SU-DHL-6 (cell line): ENCODE measurements around the gene SMIM23.

ENCODE experiments used
- H2AFZ ChIP-seq: fragments of 200-600 bp; sonication (generic); 2 replicates; pipeline ENCODE4 v1.6.1; 2014; ENCODE audit warnings: low read depth, mild to moderate bottlenecking, moderate library complexity, mixed read lengths, antibody characterized with exemption, low read length; ENCODE audit not compliant: severe bottlenecking
- H3F3A ChIP-seq: fragments of 200-600 bp; shearing (Covaris generic); 2 replicates; pipeline ENCODE4 v1.6.0; 2016; ENCODE audit warnings: antibody characterized with exemption, mild to moderate bottlenecking; ENCODE audit not compliant: insufficient read depth
- H3K27ac ChIP-seq: fragments of 200-600 bp; sonication (generic); 2 replicates; pipeline ENCODE4 v1.5.1; 2016; ENCODE audit warnings: low read depth, mild to moderate bottlenecking, low read length, moderate library complexity, mixed read lengths
- H3K27me3 ChIP-seq: fragments of 200-600 bp; sonication (generic), shearing (Covaris generic); 2 replicates; pipeline ENCODE4 v1.6.0; 2014; ENCODE audit warnings: mild to moderate bottlenecking, low read length
- H3K36me3 ChIP-seq: fragments of 200-600 bp; sonication (generic); 2 replicates; pipeline ENCODE4 v1.6.1; 2014; ENCODE audit warnings: mild to moderate bottlenecking, low read length, mixed read lengths
- H3K4me2 ChIP-seq: fragments of 300-600, 200-600 bp; shearing (Covaris generic), sonication (generic); 2 replicates; pipeline ENCODE4 v1.6.0; 2014; ENCODE audit warnings: low read length, low read depth, mild to moderate bottlenecking; ENCODE audit not compliant: poor library complexity, severe bottlenecking
- H3K4me3 ChIP-seq: fragments of 200-600 bp; sonication (generic); 2 replicates; pipeline ENCODE4 v1.5.1; 2014; ENCODE audit warnings: antibody characterized with exemption, low read length, mild to moderate bottlenecking, mixed read lengths; ENCODE audit not compliant: insufficient read depth, poor library complexity, severe bottlenecking
- H3K79me2 ChIP-seq: fragments of 200-600 bp; sonication (generic); 2 replicates; pipeline ENCODE4 v1.6.1; 2014; ENCODE audit warnings: mild to moderate bottlenecking, low read length, moderate library complexity; ENCODE audit not compliant: insufficient read depth
- H3K9ac ChIP-seq: fragments of 200-600 bp; sonication (generic); 2 replicates; pipeline ENCODE4 v1.7.0; 2014; ENCODE audit warnings: mild to moderate bottlenecking, low read length
- H3K9me2 ChIP-seq: fragments of 200-600 bp; sonication (generic); replicated peaks from 2 replicates; pipeline ENCODE4 v1.6.1; 2014; ENCODE audit warnings: low read length; ENCODE audit not compliant: insufficient read depth
- H3K9me3 ChIP-seq: fragments of 200-600 bp; sonication (generic); 2 replicates; pipeline ENCODE4 v1.6.1; 2014; ENCODE audit warnings: low read length, mixed read lengths; ENCODE audit not compliant: insufficient read depth
- H4K20me1 ChIP-seq: fragments of 200-600 bp; sonication (generic); 2 replicates; pipeline ENCODE4 v1.6.1; 2014; ENCODE audit warnings: low read depth, mild to moderate bottlenecking, antibody characterized with exemption, low read length, moderate library complexity, mixed read lengths
- EZH2phosphoT487 ChIP-seq: fragments of 200-600 bp; sonication (generic), shearing (Covaris generic); conservative IDR thresholded peaks from 2 replicates; pipeline ENCODE4 v1.6.1; 2018; ENCODE audit warnings: mild to moderate bottlenecking, antibody characterized with exemption, low read length, moderate library complexity, mixed read lengths
- TF ChIP-seq, protein P1 (sequence below): fragments of 200-600 bp; sonication (generic); IDR thresholded peaks from one replicate; pipeline ENCODE4 v1.5.1; 2017; ENCODE audit warnings: antibody characterized with exemption, mild to moderate bottlenecking, low read length, moderate library complexity; ENCODE audit not compliant: insufficient read depth, poor library complexity, severe bottlenecking

The SMIM23 gene

DNA sequence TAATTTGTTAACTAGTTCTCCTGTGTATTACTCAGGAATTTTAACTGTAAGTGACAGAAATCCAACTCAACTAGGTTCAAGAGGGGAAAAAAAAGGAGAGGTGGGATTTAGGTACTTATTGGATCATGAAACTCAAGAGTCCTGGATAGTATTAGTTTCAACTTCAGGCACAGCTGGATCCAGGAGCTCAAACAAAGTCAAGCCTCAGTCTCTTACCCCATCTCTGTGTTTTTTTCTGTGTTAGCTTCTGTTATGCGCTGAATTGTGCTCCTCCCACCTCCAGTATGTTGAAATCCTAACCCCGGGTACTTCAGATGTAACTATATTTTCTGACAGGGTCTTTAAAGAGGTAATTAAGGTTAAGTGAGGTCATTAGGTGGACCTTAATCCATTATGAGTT, 53.5 kb downstream of the SMIM23 start:
- no peak for TF ChIP-seq EZH2phosphoT487
- TF ChIP-seq, protein P1, sequence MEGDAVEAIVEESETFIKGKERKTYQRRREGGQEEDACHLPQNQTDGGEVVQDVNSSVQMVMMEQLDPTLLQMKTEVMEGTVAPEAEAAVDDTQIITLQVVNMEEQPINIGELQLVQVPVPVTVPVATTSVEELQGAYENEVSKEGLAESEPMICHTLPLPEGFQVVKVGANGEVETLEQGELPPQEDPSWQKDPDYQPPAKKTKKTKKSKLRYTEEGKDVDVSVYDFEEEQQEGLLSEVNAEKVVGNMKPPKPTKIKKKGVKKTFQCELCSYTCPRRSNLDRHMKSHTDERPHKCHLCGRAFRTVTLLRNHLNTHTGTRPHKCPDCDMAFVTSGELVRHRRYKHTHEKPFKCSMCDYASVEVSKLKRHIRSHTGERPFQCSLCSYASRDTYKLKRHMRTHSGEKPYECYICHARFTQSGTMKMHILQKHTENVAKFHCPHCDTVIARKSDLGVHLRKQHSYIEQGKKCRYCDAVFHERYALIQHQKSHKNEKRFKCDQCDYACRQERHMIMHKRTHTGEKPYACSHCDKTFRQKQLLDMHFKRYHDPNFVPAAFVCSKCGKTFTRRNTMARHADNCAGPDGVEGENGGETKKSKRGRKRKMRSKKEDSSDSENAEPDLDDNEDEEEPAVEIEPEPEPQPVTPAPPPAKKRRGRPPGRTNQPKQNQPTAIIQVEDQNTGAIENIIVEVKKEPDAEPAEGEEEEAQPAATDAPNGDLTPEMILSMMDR: no peak

DNA sequence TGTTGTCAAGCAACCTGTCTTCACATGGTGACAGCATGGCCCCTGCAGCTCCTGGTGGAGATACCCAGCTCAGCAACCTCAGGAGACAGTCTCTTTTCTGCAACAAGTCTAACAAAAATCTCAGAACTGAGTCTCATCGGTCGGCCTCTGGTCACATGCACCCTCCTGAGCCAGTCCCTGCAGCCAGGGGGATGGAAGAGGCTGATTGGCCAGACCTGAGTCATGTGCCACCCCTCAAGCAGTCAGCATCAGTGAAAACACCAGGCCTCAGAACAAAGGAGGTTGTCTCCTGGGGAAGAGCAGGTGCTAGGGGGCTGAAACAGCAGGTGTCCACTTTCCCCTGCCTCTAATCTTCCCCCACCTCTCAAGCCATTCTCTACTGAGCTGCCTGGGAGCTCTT, 54.4 kb downstream of the SMIM23 start:
- Histone ChIP-seq H3K79me2 (no peaks in the 10 kb centered on the region), H3K4me2 (no peak overlapping the region), H3K36me3 (no peaks in the 10 kb centered on the region), H2AFZ (no peak overlapping the region), H4K20me1 (no peaks in the 10 kb centered on the region), H3K4me3 (no peak overlapping the region), H3K27me3 (no peaks in the 10 kb centered on the region), H3K27ac (no peak overlapping the region), H3F3A (no peaks in the 10 kb centered on the region), H3K9me2 (no peaks in the 10 kb centered on the region), H3K9me3 (no peaks in the 10 kb centered on the region), H3K9ac (no peak overlapping the region)
- TF ChIP-seq, protein P1: no peak
- TF ChIP-seq EZH2phosphoT487: no peak

More for the DNA sequence above, 53.5 kb downstream of the SMIM23 start:
- Histone ChIP-seq H3K79me2 (no peaks in the 10 kb centered on the region), H3K4me3 (no peak overlapping the region), H3K9me2 (no peaks in the 10 kb centered on the region), H4K20me1 (no peaks in the 10 kb centered on the region), H3K9me3 (no peaks in the 10 kb centered on the region), H3K9ac (no peak overlapping the region), H3K27me3 (0 out of 2 replicates have a peak, but pooled peaks cover 1% of the 10 kb centered on the region), H3K27ac (no peak overlapping the region), H3K36me3 (no peaks in the 10 kb centered on the region), H3F3A (no peaks in the 10 kb centered on the region), H3K4me2 (no peak overlapping the region), H2AFZ (no peak overlapping the region)
